NB4 (cell line): Measurements from ENCODE around the gene TRIO.

Experiments used
- CTCF ChIP-seq: IDR thresholded peaks from one replicate; pipeline ENCODE4 v1.5.1; 2012; ENCODE audit warnings: low read depth, low read length
- MAX ChIP-seq: IDR thresholded peaks from 2 replicates; pipeline ENCODE4 v1.6.1; 2011; ENCODE audit warnings: low read depth, low read length
- MYC ChIP-seq: IDR thresholded peaks from 2 replicates; pipeline ENCODE4 v1.6.1; 2011; ENCODE audit warnings: low read depth, low read length
- POLR2A ChIP-seq: IDR thresholded peaks from 2 replicates; pipeline ENCODE4 v1.6.1; 2011; ENCODE audit warnings: mild to moderate bottlenecking; ENCODE audit not compliant: insufficient read length; ENCODE audit errors: extremely low read depth

- TF ChIP-seq CTCF: no peak
- no peak for TF ChIP-seq POLR2A
- TF ChIP-seq MAX: no peak
- TF ChIP-seq MYC: no peak
Measured at GRCh38 chr5:14512574-14512973, 369.4 kb downstream of the TRIO start.
